NCI-H1105 (cell line): Measurements from ENCODE around the gene UGT1A7.
"Not testable (repeated sequence)": the region's sequence is repeated elsewhere in the genome, so short reads cannot be mapped to it uniquely, and the experiment has no call there.

Source experiments
- DNase-seq: peaks from one replicate; lab custom pipeline; 2025; lab: John Stamatoyannopoulos, UW

Gene UGT1A7

DNA sequence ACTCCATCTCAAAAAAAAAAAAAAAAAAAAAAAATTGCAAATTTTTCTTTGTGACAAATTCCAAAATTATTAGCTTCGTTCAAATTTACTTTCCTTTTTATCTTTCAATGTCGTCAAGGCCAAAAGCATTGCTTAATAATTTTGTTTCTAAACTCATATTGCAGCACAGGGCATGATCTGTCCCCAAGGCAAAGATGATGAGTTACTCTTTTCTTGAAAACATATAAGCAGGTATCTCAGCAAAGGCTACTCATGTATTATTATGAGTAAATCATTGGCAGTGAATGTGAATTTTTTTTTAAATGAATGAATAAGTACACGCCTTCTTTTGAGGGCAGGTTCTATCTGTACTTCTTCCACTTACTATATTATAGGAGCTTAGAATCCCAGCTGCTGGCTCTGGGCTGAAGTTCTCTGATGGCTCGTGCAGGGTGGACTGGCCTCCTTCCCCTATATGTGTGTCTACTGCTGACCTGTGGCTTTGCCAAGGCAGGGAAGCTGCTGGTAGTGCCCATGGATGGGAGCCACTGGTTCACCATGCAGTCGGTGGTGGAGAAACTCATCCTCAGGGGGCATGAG is at the start of gene UGT1A7:
UGT1A7 (plus strand) TSS at position 381 of the 579 bp plus-strand sequence; CDS start at position 418, 37 bp downstream.
- no peak for DNase-seq

DNA sequence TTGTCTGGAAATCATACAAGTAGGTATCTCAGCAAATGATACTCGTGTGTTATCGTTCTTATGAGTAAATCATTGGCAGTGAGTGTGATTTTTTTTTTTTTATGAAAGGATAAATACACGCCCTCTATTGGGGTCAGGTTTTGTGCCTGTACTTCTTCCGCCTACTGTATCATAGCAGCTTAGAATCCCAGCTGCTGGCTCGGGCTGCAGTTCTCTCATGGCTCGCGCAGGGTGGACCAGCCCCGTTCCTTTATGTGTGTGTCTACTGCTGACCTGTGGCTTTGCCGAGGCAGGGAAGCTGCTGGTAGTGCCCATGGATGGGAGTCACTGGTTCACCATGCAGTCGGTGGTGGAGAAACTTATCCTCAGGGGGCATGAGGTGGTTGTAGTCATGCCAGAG is 45.4 kb upstream of the UGT1A7 start, which contains the start of gene UGT1A10:
UGT1A10 (plus strand) TSS at position 143 of the 400 bp plus-strand sequence; CDS start at position 218, 75 bp downstream.
- DNase-seq, result not testable (repeated sequence)

DNA sequence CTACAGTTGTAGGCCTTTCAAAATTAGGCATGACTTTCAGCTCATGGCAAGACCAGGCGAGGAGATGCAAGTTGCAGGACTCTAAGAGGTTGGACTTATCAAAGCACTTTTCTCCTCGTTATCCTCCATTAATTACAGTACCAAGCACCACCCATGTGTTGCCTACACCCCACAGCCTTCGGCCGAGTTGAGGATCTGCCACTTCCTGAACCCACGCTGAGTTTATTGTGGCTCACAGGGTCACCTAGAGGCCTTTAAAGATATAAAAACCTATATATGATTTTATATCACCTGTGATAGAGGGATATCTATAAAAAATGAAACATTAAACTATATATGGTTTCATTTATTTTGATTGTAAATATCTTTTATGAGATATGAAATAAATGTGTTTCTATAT is 42.9 kb upstream of the UGT1A7 start:
- DNase-seq, result no peak

DNA sequence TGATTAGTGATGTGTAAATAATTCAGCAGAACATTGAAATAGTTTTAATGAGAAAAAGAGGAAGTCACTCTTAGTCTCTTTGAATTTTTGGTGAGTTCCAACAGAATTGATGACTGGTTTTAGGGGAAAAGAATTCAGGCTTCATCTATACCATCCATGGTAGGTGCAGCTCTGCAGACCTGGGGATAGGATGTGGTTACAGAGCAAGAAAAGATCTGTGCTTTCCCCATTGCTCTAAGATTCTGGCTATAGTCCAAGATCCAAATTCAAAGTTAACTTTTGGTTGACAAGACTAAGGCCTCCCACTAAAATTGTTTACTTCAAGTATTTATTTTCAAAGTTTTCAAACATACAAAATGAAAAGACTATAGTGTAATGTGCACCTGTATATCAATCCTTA is 41.8 kb upstream of the UGT1A7 start:
- DNase-seq, result no peak

DNA sequence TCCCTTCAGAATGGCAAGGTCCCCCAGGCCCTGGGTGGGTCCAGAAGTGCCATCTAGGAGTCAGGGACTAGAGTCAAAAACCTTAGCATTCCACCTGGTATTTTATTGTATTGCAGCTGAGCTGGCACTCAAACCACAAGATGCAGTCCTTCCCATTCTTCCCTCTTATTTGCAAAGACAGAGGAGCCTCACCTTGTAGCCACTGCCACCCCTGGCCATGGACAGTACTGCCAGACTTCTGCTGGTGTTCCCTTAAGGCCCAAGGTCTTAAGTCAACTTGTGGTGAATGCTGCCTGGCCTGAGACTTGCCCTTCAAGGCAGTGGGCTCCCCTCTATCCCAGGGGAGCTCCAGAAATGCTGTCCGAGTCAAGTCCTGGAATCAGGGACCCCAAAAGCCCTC is 38.6 kb upstream of the UGT1A7 start:
- DNase-seq, result no peak

DNA sequence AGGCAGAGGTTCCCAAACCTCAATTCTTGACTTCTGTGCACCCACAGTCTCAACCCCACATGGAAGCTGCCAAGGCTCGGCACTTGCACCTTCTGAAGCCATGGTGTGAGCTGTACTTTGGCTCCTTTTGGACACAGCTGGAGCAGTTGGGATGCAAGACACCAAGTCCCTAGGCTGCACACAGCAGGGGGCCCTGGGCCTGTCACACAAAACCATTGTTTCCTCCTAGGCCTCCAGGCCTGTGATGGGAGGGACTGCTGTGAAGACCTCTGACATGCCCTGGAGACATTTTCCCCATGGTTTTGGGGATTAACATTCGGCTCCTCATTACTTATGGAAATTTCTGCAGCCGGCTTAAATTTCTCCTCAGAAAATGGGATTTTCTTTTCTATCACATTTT is 35.7 kb upstream of the UGT1A7 start:
- DNase-seq, result not testable (repeated sequence)

DNA sequence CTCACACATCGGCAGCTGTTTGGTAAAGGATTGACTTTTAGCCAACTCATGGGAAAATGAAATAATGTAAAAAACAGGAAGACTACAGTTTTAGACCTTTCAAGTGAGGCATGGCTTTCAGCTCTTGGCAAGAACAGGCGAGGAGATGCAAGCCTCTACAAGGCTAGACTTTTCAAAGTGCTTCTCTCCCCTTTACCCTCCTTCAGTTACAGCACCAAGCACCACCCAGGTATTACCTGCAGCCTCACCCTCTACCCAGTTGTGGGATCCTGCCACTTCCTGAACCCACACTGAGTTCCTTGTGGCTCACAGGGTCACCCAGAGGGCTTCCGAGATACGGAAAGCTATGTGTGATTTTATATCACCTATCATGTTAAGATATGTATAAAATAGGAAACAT is 30.7 kb upstream of the UGT1A7 start:
- DNase-seq, result no peak

DNA sequence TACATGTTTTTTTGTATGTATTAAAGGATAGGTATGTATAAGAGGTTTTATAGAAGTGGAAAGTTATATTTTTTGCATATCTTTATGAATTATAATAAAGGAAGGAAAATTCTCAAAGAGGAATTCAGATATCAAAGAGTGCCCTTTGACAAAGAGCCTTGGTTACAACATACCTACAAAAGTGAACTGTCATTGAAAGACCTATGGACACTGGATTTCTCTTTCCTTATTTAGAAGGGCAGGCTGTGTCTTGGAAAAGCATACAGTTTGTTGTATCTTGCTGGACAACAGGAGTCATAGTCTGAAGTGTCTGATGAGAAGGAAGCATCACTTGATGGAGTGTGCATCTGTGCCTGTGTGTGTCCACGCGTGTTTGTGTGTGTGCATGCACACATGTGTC is 30.3 kb upstream of the UGT1A7 start:
- DNase-seq, result no peak

DNA sequence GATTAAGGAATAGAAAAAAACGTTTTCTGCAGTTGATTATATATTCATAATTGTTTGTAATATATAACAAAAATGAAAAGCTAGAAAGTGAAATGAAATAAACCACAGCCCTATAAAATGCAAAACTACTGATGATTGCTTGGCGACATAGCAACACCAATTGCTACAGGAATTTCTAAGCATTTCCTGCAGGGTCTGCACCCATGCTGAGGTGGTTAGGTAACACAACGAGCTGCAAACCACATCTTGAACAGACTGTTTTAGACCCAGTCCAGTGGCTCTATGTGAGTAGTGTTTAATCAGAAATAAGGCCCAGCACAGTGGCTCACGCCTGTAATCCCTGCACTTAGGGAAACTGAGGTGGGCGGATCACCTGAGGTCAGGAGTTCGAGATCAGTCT is 27.2 kb upstream of the UGT1A7 start:
- no peak for DNase-seq

DNA sequence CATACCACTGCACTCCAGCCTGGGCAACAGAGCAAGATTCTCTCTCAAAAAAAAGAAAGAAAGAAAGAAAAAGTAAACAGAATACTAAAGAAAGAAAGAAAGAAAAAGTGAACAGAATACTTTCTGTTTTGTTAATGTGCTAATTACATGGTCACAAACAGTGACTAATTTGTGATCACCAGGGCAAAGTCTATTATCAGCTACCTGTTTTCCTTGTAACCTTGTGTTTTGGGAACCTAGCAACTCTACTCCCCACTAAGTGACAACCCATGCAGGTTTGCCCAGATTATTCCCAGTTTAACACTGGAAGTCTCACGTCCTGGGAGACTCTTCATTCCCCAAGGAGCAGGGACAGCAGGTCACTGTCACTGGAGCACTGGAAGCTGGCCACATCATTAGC is 26.7 kb upstream of the UGT1A7 start:
- no peak for DNase-seq

DNA sequence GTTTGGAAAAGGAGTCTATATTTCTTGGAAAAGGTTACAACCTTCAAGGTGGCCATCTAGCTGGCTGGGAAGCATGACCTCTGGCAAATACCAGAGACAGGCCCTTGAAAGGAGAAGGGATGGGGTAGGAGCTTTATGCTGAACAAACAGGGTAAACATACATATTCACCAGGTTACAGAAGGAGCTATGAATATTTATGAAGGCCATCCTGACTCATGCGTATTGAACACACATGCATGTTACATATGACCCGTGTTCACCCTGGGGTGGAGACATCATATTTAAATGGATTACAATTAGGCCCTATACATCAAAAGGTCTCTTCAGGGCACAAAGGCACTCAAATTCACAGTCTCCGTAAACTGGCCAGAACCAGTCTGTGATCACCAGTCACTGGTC is 25.8 kb upstream of the UGT1A7 start:
- DNase-seq, result not testable (repeated sequence)

DNA sequence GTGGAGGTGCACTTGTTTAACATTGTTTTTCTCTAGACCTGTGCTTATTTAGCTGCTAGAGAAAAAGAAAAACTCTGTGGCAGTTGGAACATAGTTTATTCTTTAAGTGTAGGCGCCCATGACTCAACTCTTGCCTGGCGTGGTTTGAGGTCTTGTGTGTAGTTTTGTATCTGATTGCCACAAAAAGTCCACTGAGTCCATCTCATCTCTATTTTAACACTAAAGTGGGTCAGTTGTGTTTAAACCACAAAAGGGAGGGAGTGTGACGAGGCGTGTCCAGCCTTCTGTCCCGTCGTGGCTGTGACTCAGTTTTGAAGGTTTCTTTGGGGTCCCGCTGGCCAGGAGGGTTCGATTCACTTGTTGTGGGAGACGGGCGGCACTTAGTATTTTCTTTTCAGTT is 25.3 kb upstream of the UGT1A7 start:
- no peak for DNase-seq

DNA sequence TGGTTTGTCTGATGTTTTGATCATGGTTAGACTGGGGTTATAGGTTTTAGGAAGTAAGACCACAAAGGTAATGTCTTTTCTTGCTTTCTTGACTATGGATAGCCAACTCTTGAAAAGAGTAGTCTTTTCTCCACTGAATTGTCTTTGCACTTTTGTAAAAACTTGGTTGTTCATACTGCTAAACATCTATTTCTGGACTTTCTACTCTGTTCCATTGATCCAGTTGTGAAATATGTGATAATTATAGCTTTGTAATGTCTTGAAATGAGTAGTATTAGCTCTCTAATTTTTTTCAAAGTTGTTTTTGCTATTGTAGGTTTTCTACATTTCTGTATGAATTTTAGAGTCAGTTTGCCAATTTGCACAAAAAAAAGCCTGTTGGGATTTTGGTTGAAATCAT is 23.1 kb upstream of the UGT1A7 start:
- no peak for DNase-seq

DNA sequence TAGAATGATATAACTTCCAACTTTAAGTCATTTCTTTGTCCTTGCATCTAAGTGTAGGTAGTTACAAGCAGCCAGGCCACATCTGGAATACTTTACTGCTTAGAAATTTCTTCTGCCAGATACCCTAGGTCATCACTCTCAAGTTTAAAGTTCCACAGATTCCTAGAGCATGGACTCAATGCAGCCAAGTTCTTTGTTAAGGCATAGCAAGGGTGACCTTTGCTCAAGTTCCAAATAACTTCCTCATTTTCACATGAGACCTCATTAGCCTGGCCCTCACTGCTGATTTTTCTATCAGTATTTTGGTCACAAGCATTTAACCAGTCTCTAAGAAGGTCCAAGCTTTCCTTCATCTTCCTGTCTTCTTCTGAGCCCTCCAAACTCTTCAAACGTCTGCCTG is 17.8 kb upstream of the UGT1A7 start:
- DNase-seq, result no peak

DNA sequence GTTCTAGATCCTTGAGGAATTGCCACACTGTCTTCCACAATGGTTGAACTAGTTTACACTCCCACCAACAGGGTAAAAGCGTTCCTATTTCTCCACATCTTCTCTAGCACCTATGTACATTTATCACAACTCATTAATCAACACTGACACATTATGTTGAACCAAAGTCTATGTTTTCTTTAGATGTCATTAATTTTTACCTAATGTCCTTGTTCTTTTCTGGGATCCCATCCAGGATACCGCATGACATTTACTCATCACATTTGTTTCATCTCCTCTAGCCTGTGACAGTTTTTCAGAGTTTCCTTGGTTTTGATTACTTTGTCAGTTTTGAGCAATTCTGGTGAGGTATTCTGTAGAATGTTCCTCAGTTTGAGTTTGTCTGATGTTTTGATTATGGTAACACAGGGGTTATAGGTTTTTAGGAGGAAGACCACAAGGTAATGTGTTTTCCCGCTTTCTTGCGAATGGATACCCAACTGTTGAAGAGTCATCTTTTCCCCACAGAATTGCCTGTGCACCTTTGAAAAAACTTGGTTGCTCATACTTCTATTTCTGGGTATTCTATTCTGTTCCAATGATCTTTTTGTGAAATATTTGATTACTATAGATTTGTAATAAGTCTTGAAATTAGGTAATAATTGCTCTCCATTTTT is 13.0 kb upstream of the UGT1A7 start:
- no peak for DNase-seq

DNA sequence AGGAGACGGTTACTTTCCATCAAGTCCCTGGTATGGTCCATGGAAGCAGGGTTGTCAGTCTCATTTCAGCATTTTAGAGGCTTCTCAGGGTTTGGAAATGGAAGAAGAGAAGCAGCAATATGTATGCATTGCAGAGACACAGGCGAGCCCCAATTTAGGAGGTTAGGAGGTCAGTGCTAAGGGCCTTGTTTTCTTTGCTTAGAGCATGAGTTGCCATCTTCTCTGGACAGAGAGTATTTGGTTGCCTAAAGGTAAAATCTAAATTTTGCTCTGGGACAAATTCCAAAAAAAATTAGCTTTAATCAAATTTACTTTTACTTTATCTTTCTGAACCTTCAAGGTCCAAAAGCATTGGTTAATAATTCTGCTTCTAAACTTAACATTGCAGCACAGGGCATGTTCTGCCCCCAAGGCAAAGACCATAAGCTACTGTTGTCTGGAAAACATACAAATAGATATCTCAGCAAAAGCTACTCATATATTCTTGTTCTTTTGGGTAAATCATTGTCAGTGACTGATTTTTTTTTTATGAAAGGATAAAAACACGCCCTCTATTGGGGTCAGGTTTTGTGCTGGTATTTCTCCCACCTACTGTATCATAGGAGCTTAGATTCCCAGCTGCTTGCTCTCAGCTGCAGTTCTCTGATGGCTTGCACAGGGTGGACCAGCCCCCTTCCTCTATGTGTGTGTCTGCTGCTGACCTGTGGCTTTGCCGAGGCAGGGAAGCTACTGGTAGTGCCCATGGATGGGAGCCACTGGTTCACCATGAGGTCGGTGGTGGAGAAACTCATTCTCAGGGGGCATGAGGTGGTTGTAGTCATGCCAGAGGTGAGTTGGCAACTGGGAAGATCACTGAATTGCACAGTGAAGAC is 10.2 kb upstream of the UGT1A7 start, which contains the start of gene UGT1A9:
UGT1A9 (plus strand) TSS at position 609 of the 872 bp plus-strand sequence; CDS start at position 646, 37 bp downstream.
- no peak for DNase-seq

DNA sequence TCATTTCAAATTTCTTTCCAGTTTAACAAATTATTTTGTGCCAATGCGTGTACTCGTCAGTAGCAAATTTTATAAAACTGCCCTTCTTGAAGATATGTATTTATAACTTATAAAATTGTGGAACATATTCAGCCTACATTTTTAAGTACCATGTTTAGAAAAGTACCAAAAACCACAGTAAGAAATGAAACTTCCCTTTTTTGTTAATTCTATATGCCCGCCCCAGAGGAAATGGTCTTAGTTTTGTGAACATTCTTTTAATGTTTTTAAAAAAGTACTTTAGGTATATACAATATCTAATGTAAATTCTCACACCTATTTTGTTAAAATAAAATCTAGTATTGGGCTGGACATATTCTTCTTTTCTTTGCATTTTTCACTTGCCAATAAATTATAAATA is 8.8 kb upstream of the UGT1A7 start:
- DNase-seq, result no peak

DNA sequence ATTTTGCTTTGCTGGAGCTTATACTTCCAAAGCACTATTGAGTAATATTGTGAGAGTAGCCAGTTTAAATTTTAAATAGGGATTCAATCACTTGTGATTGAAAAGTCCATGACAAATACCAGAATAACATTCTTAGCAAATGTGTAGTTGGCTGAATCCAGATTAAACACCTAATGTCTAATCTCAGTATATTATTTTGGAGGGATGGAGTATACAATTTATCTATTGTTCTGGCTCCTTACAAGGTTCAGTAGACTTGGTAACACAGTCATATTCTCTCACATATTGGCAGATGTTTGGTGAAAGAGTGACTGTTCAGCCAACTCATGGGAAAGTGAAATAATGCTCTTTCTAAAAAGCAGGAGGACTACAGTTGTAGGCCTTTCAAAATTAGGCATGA is 7.8 kb upstream of the UGT1A7 start:
- no peak for DNase-seq

DNA sequence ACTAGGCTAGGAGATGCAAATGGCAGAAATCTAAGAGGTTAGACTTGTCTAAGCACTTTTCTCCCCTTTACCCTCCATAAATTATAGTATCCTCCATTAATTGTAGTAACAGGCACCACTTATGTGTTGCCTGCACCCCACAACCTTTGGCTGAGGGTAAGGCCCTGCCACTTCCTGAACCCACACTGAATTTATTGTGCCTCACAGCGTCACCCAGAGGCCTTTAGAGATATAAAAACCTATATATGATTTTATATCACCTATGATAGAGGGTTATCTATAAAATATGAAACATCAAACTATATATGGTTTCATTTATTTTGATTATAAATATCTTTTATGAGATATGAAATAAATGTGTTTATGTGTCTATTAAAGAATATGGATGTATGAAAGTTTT is 7.4 kb upstream of the UGT1A7 start:
- no peak for DNase-seq

DNA sequence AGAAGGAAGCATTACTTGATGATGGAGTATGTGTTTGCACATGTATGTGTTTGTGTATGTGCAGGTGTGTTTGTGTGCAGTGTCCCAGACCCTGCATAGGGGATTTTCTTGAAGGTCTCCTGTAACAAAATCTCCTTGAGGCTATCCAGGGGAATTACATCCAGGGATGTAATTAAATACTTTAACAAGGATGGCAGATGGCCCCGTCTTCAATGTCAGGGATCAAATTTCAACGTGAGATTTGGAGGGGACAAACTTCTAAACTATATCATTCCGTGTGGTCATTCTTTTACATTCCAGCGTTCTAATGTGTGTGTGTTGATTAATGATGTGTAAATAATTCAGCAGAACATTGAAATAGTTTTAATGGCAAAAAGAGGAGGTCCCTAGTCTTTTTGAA is 6.7 kb upstream of the UGT1A7 start:
- DNase-seq, result peak; percentile 4

DNA sequence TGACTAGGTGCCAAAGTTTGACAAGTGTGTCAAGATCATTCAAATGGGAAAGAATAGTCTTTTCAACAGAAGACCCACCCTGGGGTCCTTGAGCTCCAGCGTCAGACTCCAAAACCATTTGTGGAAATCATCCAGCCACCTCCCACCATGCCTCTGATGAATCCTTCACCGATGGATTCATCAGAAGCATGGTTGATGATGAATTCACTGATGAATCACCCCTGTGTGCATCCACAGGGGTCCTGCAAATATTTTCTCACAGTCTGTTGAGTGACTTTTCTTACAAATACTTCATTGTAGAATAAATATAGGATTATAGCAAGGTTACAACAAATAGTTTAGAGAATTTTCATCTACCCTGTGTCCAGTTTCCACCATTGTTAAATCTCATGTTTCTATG is 5.7 kb upstream of the UGT1A7 start:
- no peak for DNase-seq

DNA sequence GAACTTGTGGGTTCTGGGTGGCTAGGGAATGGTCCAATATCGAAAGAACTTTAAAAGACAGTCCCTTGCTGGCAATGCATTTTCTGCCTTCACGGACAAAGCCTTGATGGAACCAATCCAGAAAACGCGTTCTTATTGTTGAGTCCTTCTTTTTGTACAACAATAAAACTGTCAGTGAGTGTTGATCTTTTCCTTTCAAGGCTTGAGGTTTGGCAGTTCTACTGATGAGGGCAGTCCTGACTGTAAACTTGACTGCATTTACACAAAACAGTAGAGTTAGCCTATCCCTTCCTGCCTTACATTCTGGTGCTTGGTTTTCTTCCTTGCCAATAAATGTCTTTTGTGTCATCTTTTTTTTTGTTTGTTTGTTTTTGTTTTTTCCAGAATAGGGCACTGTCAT is 2.5 kb upstream of the UGT1A7 start:
- DNase-seq, result no peak
